Kidney capillary endothelial cell (primary cell): ENCODE data around the gene OR8D4.
"Not testable (repeated sequence)": the region's sequence is repeated elsewhere in the genome, so short reads cannot be mapped to it uniquely, and the experiment has no call there.

Experiments
- DNase-seq: peaks from one replicate; pipeline ENCODE4 v3.0.0-alpha.2; 2018; ENCODE audit warnings: low spot score

The OR8D4 gene

GRCh38 chr11:123901867-123902266 is at the start of gene OR8D4:
TSS of gene OR8D4 (plus strand) at chr11:123902167. CDS start at chr11:123906432, 4,265 bp downstream.
- DNase-seq = no peak

- no peak for DNase-seq
Observed at GRCh38 chr11:123852321-123852720, 49.6 kb upstream of the OR8D4 start.

- no peak for DNase-seq
Observed at GRCh38 chr11:123853038-123853437, 48.9 kb upstream of the OR8D4 start.

- DNase-seq = no peak
Observed at GRCh38 chr11:123856444-123856843, 45.5 kb upstream of the OR8D4 start.

- no peak for DNase-seq
Observed at GRCh38 chr11:123859731-123860130, 42.2 kb upstream of the OR8D4 start.

- not testable (repeated sequence) for DNase-seq
Observed at GRCh38 chr11:123865293-123865692, 36.7 kb upstream of the OR8D4 start.

- not testable (repeated sequence) for DNase-seq
Observed at GRCh38 chr11:123867795-123868194, 34.2 kb upstream of the OR8D4 start.

GRCh38 chr11:123880912-123881311 is 21.1 kb upstream of the OR8D4 start:
- DNase-seq = no peak

- DNase-seq = no peak
Observed at GRCh38 chr11:123885570-123885969, 16.4 kb upstream of the OR8D4 start, which contains the start of gene TMEM225. TSS of gene TMEM225 (minus strand) at chr11:123885670. CDS start at chr11:123885425, 245 bp downstream.

GRCh38 chr11:123892031-123892430 is 9.9 kb upstream of the OR8D4 start:
- no peak for DNase-seq

- DNase-seq = no peak
Observed at GRCh38 chr11:123899792-123900191, 2.2 kb upstream of the OR8D4 start.

GRCh38 chr11:123903932-123904331 is 2.0 kb downstream of the OR8D4 start:
- DNase-seq = no peak

- no peak for DNase-seq
Observed at GRCh38 chr11:123904932-123905331, 3.0 kb downstream of the OR8D4 start.

- no peak for DNase-seq
Observed at GRCh38 chr11:123905826-123906225, 3.9 kb downstream of the OR8D4 start.

- DNase-seq = no peak
Observed at GRCh38 chr11:123920943-123921342, 19.0 kb downstream of the OR8D4 start.

- no peak for DNase-seq
Observed at GRCh38 chr11:123924027-123924426, 22.1 kb downstream of the OR8D4 start.

- DNase-seq = no peak
Observed at GRCh38 chr11:123939317-123939716, 37.4 kb downstream of the OR8D4 start, which contains the start of gene OR4D5. TSS of gene OR4D5 (plus strand) at chr11:123939617. CDS start at chr11:123939617, 0 bp downstream.

- DNase-seq = no peak
Observed at GRCh38 chr11:123942413-123942812, 40.4 kb downstream of the OR8D4 start.

GRCh38 chr11:123943738-123944137 is 41.8 kb downstream of the OR8D4 start, which contains the start of gene OR6T1:
TSS of gene OR6T1 (minus strand) at chr11:123943838. CDS start at chr11:123943838, 0 bp downstream.
- no peak for DNase-seq

GRCh38 chr11:123945132-123945531 is 43.2 kb downstream of the OR8D4 start:
- no peak for DNase-seq

- no peak for DNase-seq
Observed at GRCh38 chr11:123956752-123957151, 54.8 kb downstream of the OR8D4 start.
